IPS-18c (cell line): ENCODE results near the gene GNAI2.
"Not testable (repeated sequence)": the region's sequence is repeated elsewhere in the genome, so short reads cannot be mapped to it uniquely, and the experiment has no call there.

Source experiments
- H3K4me3 ChIP-seq: 2 replicates; pipeline ENCODE4 v1.7.0; 2013; ENCODE audit warnings: low read depth, mild to moderate bottlenecking, low read length, moderate library complexity; ENCODE audit not compliant: insufficient read depth
- H3K9me3 ChIP-seq: one replicate; pipeline ENCODE4 v1.6.1; 2013; ENCODE audit warnings: mild to moderate bottlenecking, low read length, moderate library complexity; ENCODE audit not compliant: control insufficient read depth, insufficient read depth

GNAI2 gene

DNA sequence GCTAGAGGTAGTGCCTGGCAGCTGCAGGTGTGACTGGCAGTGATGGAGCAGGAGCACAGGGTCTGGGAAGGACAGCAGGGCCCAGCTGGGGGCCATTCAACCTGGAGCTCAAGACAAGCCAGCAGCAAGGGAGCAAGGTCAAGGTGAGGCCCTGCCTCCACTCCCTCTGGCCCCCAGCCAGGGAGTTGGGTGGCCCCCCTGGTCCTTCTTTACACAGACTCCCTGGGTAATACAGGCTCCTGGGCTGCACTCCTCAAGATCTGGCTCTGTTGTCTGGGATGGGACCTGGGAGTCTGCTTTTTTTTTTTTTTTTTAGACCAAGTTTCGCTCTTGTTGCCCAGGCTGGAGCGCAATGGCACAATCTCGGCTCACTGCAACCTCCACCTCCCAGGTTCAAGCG, 14.5 kb downstream of the GNAI2 start:
- no peaks in the 10 kb centered on the region for H3K9me3 ChIP-seq

DNA sequence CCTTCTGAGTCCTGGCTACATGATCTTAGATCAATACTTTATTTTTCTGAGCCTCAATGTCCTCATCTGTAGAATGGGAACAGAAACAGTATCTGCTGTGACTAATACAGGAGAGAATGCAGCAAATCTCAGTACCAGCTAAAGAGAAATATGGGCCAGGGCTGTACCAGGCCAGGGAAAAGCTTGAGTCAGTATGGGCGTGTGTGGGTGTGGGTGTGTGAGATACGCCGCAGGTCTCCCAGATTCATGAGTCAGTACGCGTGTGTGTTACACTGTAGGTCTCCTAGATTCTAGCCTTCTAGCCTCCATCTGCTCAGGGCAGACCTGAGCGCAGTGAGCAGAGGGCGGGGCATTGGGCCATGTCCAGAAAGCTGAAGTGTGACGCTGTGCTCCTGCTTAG, 15.2 kb downstream of the GNAI2 start:
- H3K4me3 ChIP-seq, result no peak overlapping the region
- no peaks in the 10 kb centered on the region for H3K9me3 ChIP-seq

More for the DNA sequence above, 14.5 kb downstream of the GNAI2 start:
- no peak overlapping the region for H3K4me3 ChIP-seq

DNA sequence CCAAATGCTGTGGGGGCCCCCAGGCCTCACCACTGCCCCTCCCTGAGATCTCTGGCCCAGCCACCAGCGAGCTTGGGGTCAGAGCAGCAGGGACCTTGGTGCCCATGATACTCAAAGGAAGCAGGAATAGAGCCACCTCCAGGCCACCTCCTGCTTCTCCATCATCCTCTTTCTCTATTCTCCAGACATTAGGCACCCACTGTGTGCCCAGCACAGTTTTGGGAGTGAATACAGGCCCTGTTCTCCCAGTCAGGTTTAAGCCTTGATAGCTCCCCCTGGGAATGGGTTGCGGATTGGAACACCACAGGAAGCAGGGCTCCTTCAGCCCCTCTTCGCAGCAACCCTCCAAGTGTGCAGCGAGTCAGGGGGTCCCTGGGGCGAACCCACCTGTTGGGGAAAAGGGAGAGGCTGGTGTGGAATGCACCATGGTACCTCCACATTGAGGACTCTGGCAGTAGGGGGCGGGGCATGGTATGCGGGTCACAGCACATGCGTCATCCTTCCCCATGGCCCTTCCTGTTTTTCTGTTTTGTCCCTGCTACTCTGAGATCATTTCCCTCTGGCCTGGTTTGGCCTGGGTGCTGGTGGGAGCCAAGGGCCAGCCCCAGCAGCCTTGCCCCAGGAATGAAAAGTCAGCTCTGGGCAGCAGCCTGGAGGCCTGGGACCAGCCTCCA, 18.7 kb downstream of the GNAI2 start:
- H3K4me3 ChIP-seq, result no peak overlapping the region
- no peaks in the 10 kb centered on the region for H3K9me3 ChIP-seq

DNA sequence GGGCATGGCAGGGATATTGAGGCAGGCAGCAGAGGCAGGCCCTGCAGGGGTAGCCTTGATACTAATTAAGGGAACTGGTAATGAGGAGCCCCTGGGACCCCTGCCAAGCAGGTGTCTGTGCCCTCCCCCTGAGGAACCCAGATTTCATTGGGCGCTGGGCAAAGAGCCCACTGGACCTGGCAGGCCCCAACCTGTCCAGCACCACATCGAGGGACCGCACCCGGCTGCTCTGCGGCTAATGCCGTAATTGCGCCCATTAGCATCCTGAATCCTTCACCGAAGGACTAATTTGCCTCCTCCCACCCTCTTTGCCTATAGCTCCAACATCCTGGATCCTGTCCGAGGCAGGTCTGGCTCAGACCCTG, 19.2 kb downstream of the GNAI2 start:
- Histone ChIP-seq H3K9me3 (no peaks in the 10 kb centered on the region), H3K4me3 (no peak overlapping the region)

DNA sequence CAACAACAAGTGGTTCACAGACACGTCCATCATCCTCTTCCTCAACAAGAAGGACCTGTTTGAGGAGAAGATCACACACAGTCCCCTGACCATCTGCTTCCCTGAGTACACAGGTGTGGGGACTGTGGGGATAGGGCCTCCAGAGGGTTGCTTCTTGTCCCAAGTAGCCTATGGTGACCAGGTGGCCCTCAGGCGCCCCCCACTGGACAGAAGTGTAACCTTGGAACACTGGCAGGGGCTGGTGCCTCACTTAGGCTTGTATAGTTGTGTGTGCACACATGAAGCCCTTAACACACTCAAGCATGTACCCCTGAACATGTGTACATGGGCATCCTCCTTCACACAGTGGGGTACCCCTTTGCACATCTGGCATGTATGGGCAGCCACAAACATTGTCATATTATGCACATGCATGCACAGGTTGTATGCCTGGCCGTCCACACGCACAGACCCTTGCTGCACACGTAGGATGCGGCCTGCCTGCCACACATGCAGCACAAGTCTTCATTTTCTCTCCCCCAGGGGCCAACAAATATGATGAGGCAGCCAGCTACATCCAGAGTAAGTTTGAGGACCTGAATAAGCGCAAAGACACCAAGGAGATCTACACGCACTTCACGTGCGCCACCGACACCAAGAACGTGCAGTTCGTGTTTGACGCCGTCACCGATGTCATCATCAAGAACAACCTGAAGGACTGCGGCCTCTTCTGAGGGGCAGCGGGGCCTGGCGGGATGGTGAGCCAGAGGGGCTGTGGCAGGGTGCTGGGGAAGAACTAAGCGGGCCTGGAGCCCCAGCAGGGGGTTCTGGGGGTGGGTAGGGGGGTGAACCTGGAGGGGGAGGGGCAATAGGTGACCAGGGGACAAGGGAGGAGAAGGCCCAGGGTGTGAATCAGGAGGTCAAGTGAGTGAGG, 21.2 kb downstream of the GNAI2 start:
- H3K9me3 ChIP-seq, result no peaks in the 10 kb centered on the region
- H3K4me3 ChIP-seq, result no peak overlapping the region

DNA sequence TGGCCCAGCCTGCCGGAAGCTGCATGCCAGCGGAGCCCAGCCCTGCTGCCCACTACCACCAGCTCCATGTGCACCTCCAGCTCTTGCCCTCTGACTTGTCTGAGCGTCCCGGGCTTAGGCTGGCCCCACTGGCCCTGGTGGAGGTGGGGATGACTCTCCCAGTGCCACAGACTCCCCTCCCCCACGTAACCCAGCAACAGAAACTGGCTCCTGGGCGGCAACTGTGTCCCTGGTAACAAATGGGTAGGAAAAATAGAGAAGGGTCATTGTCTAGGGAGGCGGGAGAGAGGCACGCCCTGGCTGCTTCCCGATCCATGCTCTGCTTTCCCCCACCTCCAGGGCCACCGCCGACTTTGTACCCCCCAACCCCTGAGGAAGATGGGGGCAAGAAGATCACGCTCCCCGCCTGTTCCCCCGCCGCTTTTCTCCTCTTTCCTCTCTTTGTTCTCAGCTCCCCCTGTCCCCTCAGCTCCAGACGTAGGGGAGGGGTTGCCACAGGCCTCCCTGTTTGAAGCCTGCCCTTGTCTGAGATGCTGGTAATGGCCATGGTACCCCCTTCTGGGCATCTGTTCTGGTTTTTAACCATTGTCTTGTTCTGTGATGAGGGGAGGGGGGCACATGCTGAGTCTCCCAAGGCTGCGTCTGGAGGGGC, 22.2 kb downstream of the GNAI2 start:
- H3K9me3 ChIP-seq, result no peaks in the 10 kb centered on the region
- H3K4me3 ChIP-seq, result no peak overlapping the region

DNA sequence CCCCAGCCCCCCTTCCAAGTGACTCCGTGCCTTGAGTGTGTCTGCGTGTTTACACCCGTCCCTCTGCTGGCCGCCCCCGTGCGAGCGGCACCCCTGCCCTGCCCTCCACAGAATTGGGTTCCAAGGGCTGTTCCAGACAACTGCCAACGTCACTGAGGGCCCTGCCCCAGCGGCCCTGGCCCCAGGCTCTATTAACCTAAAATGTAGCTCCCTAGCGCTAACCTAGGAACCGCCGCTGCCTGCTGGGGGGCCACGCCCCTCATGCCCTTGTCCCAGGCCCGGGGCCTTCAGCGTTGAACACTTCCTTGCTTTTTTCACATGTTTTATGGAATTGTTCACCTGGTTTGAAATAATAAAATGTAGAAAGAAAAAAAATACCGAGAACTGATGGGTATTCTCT, 23.0 kb downstream of the GNAI2 start:
- no peaks in the 10 kb centered on the region for H3K9me3 ChIP-seq
- no peak overlapping the region for H3K4me3 ChIP-seq

DNA sequence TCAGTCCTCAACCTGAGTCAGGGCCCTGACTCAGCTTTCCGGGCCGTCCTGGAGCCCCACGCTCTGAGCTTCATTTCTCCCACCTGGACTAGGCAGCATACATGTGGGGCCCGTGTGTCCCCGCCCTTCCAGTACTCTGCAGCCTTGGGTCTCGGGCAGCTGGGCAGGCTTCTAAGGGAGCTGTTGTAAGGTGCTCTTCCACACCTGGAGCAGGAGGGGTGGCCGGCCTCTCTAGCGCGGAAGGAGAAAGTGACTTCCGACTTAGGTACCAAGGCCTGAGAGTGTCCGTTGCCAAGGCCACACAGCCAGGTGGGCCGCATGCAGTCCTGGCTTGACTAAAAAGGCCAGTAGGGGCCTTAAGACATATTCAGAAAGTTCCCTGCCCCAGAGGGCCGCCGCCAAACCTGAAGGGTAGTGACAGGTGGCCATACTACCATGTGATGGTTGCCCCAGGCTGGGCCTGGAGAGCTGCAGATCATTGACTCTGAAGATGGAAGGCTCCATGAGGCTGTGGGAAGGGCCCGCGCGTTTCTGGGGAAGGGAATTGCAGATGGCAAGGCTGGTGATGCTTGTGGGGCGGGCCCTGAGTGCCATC, 23.5 kb downstream of the GNAI2 start:
- Histone ChIP-seq H3K9me3 (no peaks in the 10 kb centered on the region), H3K4me3 (no peak overlapping the region; the same call in 1 of the 2 replicates)

DNA sequence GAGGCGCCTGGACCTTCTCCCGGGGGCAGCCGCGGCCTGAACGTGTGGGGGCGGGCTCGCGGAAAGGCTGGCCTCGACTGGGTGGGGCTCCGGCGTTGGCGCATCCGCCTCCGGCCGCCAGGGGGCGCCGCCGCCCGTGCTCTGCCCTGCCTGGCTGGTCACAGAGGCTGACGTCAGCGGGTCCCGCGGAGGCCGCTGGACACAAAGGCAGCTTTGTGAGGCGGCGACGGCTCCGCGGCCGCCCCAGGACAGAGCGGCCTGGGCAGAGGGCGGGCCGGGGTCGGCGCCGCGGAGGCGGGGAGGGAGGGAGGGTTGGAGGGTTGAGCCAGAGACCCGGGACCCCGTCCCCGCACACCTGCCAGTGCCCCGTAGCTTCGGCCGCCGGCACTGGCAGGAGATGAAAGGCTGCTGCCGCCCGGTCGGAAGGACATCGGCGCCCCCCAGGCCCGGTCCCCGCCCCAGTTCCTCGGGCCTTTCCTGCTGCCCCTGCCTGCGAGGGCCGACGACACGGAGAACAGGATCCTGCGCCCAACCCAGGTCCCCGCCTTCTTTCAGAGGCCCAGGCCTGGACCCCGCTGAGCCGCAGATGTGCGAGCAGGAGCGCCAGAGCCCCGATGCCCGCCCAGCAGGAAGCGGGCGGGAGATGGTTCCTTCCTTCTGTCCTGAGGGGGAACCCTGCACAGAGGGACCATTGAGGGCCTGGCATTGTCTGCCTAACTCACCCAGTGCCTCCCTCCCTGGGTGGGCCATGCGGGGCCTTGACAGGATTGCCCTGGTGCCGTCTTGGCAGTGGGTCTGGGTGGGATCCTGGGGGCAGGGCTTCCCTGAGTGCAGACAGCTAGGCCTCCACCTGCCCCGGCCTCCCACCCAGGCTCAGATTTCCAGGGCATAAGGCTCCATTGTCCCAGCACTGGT, 24.3 kb downstream of the GNAI2 start:
- Histone ChIP-seq H3K4me3 (peak overlapping the region; percentile 51), H3K9me3 (no peaks in the 10 kb centered on the region)

DNA sequence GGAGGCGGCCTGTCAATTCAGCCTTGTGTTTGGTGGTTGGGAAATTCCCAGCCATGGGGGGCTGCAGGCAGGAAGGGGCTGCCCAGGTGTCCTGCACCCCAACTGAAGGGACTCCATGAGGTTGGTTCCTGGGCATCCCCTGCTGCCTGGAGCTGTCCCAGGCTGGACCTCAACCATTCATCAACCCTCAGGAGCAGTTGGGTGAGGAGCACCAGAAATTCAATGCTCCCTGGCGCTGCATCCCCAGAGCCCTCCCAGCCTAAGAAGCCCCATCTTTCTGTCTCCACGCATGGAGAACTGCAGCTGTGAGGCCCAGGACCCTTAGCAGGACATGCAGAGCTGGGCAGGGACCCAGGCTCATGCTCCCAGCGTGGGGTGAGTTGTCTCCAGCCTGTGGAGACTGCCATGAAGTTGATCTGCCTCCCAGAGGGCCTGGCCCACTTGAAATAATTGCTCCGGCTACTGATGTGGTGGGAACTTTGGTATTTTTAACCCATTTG, 25.0 kb downstream of the GNAI2 start:
- Histone ChIP-seq H3K9me3 (no peaks in the 10 kb centered on the region), H3K4me3 (no peak overlapping the region; the same call in 1 of the 2 replicates)

DNA sequence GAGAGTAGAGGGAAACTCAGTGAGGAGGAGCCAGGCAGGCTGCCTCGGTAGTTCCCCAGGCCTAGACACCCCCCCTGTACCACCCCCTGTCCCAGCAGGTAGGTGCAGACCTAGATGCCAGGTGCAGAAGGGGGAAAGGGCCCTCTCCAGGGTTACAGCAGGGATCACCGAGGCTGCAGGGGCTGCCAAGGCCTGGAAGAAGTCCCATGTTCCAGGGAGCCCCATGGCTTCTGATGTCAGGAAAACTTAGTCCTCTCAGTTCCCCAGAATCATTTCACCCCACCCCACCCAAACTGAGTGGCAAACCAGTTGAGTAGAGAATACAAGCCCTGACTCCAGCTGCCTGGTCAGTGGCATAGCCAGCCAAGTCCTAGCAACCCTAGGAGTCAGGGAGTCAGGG, 25.5 kb downstream of the GNAI2 start:
- Histone ChIP-seq H3K9me3 (no peaks in the 10 kb centered on the region), H3K4me3 (no peak overlapping the region)

DNA sequence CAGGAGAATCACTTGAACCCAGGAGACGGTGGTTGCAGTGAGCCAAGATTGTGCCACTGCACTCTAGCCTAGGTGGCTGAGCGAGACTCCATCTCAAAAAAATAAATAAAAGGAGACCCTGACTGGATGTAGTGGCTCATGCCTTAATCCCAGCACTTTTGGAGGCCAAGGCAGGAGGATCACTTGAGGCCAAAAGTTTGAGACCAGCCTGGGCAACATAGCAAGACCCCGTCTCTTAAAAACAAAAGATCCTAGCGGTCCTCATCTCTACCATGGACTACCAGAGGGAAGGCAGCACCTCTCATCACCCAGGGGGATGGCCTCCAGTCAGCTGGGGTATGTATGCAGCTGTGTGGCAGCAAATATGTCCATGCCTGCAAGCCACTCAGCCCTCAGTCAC, 26.2 kb downstream of the GNAI2 start:
- not testable (repeated sequence) for H3K4me3 ChIP-seq, H3K9me3 ChIP-seq

DNA sequence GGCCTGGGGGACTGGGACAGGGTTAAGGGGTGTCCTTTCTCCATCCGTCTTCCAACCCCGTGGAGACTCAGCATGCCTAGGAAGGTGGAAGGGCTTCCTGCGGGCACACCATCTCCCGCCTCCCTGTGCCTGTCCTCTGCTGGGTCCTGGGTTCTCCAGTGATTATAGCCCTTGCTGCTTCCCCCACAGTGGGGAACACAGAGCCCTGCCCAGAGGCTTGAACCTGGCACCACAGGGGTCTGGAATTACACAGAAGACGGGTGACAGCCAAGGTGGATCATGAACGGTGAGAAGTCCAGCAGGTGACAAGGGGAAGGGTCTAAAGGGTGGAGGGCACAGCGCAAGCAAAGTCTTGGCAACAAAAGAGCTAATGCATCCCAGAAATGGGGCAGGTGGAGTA, 26.8 kb downstream of the GNAI2 start:
- H3K9me3 ChIP-seq, result no peaks in the 10 kb centered on the region

DNA sequence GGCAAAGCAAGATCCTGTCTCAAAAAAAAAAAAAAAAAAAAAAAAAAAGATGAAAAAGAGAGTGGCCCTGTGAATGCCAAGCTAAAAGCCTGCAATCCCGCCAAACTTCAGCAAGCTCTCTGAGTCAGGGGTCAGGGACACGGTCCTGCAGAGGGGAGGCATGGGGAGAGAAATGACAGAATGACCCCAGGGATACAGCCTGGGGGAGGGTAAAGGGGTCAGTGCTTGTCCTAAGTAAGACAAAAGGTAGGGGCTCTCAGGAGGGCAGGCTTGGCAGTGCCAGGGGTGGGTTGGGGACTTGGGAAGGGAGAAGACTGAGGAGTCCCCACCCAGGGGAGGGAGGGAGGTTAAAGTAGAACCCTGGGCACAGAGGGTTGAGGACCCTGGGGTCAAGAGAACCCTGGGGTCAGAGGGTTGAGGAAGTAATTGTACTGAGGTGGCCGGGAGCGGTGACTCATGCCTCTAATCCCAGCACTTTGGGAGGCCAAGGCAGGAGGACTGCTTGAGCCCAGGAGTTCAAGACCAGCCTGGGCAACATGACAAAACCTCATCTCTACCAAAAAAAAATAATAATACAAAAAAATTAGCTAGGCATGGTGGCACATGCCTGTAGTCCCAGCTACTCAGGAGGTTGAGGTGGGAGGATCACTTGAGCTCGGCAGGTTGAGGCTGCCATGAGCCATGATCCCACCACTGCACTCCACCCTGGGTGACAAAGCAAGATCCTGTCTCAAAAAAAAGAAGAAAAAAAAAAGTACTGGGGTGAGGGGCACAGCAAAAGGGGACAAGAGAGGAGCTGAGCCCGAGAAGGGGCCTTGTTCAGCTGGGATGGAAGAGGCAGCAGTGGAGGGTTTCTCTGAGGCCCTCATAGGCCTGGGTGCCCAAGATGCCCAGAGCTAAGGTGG, 27.7 kb downstream of the GNAI2 start:
- no peaks in the 10 kb centered on the region for H3K9me3 ChIP-seq
- H3K4me3 ChIP-seq, result peak overlapping the region; percentile 21; the same call in 1 of the 2 replicates

More for the DNA sequence above, 26.8 kb downstream of the GNAI2 start:
- no peak overlapping the region for H3K4me3 ChIP-seq

DNA sequence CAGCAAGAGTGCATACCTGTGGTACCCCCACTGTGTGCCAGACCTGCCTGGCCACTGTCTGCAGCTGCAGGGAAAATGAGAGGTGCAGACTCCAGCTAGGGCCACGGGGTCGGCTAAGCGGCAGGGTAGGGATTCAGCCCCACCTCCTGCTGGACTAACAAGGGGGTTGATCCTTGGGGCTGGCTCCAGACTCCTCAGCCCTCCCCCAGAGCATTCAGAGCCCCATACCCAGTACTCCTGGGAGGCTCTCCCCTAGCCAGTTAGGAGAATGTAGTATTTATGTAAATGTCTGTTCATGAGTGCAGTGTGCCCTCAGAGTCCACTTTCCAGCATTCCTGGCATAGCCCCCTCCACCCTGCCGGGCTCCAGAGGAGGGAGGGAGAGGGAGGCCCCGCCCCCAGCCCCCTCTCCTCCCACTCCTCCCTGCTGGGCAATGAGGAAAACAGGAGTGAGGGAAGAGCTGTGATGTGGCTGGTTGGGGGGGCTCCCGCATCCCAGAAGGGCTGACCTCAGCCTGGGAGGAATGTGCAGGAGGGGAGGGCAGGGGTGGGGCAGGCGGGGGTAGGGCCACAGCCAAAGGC, 28.5 kb downstream of the GNAI2 start:
- peak overlapping the region; percentile 21; the same call in 1 of the 2 replicates for H3K4me3 ChIP-seq

More for the DNA sequence above, 28.5 kb downstream of the GNAI2 start:
- H3K9me3 ChIP-seq, result no peaks in the 10 kb centered on the region
